Stimulated activated CD4-positive, alpha-beta T cell treated with anti-CD3 and anti-CD28 coated beads, Interleukin-12 subunit alpha, Interleukin-12 subunit beta, amount 100 ng/mL, for 4 hours (primary cell): ENCODE measurements around the gene F8.
"Not testable (repeated sequence)": the region's sequence is repeated elsewhere in the genome, so short reads cannot be mapped to it uniquely, and the experiment has no call there.

Experiments used
- DNase-seq: peaks from one replicate; pipeline ENCODE4 v3.0.0-alpha.2; 2020

The F8 gene

DNA sequence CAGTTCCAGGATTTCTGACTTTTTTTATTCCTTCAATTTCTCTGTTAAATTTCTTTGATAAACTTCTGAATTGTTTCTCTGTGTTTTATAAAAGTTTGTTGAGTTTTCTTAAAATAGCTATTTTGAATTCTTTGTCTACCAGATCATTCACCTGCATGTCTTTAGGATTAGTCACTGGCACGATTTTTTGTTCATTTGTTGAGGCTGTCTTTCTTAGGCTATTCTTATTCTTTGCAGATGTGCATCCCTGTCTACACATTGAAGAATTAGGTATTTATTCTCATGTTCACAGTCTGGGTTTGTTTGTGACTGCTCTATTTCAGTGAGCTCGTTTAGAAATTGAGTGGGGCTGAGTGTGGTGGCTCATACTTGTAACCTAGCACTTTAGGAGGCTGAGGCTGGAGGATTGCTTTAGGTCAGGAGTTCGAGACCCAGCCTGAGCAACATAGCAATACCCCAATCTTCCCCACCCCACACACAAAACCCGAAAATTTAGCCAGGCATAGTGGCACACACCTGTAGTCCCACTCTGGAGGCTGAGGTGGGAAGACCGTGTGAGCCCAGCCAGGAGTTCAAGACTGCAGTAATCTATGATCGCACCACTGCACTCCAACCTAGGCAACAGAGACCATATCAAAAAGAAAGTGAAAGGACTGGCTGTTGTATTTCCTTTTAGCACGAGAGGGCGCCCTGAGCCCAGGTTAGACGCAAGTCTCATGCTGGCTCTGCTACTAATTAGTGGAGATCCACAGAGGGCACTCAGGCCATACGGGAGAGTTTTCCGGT lies 42.0 kb downstream of the F8 start:
- DNase-seq: peak; percentile 64

DNA sequence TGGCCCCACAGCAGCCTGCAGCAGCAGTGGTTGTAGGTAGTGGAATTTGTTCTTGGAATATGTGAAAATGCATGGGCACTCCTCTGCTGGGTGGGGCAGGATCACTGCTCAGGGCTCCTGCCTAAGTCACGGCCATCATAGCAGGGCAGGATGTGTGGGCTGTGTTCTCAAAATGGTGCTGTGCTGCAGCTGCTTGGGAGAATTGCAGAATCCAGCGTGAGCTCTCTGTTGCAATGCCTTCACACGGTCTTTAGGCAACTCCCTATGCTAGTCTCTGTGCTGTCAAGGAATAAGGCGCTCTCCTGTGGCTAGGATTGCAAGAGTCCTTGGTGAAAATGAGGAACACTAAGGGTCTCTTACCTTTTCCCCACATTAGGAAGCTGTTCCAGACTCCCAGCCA lies 42.9 kb downstream of the F8 start:
- no peak for DNase-seq

DNA sequence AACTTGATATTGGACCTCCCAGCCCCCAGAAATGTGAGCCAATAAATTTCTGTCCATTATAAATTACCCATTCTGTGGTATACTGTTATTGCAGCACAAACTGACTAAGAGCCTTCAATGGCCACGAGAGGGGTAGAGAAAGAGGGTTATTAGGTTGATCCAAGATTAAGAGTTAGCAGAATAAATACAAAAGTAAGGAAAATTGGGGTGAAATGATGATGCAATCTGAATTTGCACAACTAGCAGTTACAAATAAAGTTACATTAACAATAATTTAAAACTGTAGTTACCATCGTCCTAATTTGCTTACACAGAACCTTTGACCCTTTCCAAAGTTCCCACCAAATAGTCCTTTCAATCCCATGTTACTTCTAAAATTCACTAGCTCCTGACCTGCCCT lies 54.2 kb downstream of the F8 start:
- no peak for DNase-seq

DNA sequence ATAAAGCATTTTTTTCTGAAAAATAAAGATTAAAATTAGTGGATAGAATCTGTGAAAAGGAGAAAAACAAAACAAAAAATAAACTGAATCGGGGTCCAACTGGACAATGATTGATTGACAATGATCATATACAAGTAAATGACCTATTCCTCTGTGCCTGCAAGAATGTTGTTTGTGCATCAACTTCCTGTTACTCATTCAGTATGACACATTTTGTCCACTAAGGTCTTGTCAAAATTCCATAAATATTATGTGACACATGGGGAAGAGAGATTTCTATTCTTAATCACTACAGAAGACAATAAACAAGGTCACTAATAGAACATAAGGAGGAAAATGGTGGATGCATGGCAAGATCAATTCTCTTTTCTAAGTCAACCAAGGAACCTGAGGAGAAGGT lies 54.9 kb downstream of the F8 start:
- DNase-seq: no peak

DNA sequence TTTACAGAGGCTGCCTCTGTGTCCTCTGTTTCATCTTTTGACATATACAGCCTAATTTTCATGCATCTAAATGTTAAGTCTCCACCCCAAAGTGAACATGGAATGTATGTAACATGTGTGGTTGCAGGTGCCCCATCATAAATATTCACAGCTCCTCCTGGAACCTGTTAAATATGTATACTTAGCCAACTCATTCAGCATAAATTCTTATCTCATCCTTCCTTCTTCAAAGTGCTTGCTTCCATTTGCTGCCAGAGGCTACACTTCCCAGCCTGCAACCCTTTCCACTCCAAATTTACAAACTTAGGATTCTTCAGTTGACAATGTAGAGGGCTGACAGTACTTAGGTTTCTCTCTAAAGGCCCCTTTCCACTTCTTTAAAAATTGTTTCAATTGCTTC lies 60.6 kb downstream of the F8 start:
- no peak for DNase-seq

DNA sequence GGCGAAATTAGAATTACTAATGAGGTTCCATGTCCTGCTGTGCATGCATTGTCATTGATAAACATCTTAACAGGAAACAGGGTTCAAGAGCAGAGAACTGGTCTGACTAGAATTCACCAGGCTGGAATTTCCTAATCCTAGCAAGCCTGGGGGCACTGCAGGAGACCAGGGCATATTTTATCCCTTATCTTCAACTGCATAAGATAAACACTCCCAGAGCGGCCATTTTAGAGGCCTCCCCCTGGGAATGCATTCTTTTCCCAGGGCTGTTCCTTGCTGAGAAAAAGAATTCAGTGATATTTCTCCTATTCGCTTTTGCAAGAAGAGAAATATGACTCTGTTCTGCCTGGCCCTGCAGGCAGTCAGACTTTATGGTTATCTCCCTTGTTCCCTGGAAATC lies 66.7 kb downstream of the F8 start:
- not testable (repeated sequence) for DNase-seq

DNA sequence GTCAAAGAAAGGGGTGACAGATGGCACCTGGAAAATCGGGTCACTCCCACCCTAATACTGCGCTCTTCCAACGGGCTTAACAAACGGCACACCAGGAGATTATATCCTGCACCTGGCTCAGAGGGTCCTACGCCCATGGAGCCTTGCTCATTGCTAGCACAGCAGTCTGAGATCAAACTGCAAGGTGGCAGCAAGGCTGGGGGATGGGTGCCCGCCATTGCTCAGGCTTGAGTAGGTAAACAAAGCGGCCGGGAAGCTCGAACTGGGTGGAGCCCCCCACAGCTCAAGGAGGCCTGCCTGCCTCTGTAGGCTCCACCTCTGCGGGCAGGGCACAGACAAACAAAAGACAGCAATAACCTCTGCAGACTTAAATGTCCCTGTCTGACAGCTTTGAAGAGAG lies 83.3 kb downstream of the F8 start:
- not testable (repeated sequence) for DNase-seq

DNA sequence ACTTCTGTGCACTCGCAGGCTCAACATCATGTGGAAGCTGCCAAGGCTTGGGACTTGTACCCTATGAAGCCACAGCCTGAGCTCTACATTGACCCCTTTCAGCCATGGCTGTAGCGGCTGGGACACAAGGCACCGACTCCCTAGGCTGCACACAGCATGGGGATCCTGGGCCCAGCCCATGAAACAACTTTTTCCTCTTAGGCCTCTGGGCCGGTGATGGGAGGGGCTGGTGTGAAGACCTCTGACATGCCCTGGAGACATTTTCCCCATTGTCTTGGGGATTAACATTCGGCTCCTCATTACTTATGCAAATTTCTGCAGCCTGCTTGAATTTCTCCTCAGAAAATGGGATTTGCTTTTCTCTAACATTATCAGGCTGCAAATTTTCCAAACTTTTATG lies 97.8 kb downstream of the F8 start:
- DNase-seq: not testable (repeated sequence)

DNA sequence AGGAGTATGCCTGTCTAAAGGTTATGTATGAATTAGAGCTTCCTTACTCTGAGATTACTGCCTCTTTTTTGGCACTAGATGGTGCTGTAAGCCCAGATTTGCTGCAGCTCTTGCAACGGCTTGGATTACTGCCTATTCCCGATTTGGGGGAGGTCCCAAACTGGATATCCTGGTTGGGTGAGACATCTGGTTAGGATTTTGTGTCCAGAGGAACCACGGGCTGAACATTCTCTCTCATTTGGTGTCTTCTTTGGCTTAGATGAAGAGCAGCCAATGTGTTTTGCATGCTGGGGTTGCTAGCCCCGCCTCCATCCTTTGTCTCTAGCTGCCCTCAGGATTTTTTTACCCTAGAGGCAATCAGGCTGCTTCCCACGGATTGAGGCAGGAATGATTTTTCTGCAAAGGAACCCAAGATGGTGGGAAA lies 104.5 kb downstream of the F8 start:
- peak; percentile 0 for DNase-seq

DNA sequence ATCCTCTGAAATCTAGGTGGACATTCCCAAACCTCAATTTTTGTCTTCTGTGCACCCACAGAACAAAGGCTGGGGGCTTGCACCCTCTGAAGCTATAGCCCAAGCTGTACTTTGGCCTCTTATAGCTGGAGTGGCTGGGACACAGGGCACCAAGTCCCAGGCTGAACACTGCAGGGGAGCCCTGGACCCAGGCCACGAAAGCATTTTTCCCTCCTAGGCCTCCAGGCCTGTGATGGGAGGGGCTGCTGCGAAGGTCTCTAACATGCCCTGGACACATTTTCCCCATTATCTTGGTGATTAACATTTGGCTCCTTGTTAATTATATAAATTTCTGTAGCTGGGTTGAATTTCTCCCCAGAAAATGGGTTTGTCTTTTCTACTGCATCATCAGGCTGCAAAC lies 108.5 kb downstream of the F8 start:
- no peak for DNase-seq

DNA sequence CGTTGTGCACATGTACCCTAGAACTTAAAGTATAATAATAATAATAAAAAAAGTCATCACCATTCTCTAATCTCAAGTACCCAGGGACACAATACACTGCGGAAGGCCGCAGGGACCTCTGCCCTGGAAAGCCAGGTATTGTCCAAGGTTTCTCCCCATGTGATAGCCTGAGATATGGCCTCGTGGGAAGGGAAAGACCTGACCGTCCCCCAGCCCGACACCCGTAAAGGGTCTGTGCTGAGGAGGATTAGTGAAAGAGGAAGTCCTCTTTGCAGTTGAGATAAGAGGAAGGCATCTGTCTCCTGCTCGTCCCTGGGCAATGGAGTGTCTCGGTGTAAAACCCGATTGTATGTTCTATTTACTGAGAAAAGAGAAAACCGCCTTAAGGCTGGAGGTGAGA lies 112.0 kb downstream of the F8 start:
- not testable (repeated sequence) for DNase-seq

DNA sequence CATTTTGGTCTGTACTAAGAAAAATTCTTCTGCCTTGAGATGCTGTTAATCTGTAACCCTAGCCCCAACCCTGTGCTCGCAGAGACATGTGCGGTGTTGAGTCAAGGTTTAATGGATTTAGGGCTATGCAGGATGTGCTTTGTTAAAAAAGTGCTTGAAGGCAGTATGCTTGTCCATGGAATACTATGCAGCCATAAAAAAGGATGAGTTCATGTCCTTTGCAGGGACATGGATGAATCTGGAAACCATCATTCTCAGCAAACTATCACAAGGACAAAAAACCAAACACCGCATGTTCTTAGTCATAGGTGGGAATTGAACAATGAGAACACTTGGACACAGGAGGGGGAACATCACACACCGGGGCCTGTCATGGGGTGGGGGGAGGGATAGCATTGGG lies 112.5 kb downstream of the F8 start:
- DNase-seq: not testable (repeated sequence)

DNA sequence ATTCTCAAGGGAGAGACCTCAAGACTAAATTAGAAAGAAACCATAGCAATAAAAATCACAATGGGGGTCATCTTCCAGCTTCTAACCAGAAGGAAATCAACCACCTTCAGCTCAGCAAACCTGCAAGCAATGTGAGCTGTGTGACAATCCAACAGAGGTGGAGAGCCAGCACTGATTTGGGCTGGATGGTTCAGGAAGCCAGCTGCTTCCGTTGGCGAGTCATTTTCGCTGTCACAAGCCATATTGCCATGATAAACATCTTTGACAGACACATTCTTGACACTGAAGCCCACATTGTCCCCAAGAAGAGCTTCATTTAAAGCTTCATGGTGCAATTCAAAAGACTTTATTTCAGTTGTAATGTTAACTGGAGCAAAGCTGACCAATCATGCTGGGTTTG lies 113.7 kb downstream of the F8 start:
- no peak for DNase-seq

DNA sequence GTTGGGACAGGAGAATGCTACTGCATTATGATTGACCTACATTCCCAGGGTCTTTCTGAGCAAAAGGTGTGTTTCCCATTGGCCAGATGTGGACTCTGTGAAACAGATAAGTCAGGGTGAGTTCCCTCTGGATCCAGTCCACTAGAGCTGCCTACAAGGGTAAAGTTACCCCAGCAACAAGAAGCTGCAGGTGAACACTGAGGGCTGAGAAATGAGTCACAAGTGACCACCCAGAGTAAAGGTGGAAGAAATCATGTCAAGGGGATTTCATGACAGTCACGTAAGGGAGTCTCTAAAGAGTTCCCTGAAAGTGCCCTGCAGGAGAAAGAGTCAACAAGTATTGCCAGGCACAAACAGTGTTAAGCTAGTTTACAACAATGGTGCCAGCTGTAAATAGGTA lies 120.1 kb downstream of the F8 start:
- no peak for DNase-seq

DNA sequence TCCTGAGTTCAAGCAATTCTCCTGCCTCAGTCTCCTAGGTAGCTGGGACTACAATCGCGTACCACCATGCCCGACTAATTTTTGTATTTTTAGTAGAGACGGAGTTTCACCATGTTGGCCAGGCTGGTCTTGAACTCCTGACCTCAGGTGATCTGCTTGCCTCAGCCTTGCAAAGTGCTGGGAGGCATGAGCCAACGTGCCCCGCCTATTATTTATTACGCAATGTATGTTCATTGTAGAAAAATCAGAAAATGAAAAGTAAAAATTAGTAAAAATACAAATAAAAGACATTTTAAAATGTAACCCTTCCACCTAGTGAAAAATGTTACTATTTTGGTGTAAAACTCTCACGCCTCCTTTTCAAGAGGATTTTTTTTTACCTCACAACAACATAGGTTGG lies 122.2 kb downstream of the F8 start:
- DNase-seq: no peak

DNA sequence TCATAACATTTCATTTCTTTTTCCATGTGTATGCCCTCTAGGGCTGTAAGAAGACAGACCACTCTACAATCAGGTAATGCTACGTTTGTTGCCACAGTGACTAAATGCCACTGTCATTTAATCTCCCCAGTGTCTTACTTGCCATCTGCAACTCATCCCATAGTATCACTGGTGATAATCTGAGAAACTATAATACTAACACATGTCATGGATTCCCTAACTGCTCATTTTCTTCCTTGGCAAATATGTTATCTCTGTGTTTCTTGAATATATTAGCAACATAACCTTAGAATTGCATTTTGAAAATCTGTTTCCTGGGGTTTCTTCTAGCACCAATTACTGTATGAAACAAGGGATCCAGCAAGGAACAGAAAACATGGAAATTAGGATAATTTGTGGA lies 130.2 kb downstream of the F8 start:
- DNase-seq: no peak

DNA sequence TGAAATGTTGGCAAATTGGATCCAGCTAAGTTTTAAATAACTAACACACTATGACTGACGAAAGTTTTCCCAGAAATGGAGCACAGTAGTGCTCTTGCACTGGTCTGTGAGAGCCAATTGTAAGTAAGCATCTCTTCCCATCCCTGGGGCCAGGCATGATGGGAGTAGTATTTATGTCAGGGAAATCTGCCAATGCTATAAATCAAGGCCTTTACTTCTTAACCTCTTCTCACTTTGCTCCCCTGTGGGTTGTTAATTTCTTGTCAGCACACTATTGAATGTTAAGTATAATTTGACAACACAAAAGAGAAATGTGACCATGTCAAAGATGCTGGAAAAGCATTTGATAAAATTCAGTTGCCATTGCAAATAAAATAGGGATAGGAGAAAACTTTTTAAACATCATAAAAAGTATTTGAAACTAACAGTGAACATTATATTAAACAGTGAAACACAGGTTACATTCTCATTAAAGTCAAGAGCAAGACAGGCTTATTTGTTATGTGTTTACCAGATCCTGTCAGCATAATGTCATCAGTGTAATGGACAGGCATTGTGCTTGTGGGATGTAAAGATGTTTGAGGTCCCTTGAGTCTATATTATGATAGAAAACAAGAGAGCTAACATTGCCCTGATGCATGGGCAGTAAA lies 131.4 kb downstream of the F8 start:
- no peak for DNase-seq

DNA sequence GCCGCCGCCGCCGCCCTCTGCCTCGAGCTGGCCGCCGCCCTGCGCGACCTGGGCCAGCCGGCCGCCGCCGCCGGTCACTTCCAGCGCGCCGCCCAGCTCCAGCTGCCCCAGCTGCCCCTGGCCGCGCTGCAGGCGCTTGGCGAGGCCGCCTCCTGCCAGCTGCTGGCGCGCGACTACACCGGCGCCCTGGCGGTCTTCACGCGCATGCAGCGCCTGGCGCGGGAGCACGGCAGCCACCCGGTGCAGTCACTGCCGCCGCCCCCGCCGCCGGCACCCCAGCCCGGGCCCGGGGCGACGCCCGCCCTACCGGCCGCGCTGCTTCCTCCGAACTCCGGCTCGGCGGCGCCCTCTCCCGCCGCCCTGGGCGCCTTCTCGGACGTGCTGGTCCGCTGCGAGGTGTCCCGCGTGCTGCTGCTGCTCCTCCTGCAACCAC lies 135.7 kb downstream of the F8 start:
- DNase-seq: not testable (repeated sequence)

DNA sequence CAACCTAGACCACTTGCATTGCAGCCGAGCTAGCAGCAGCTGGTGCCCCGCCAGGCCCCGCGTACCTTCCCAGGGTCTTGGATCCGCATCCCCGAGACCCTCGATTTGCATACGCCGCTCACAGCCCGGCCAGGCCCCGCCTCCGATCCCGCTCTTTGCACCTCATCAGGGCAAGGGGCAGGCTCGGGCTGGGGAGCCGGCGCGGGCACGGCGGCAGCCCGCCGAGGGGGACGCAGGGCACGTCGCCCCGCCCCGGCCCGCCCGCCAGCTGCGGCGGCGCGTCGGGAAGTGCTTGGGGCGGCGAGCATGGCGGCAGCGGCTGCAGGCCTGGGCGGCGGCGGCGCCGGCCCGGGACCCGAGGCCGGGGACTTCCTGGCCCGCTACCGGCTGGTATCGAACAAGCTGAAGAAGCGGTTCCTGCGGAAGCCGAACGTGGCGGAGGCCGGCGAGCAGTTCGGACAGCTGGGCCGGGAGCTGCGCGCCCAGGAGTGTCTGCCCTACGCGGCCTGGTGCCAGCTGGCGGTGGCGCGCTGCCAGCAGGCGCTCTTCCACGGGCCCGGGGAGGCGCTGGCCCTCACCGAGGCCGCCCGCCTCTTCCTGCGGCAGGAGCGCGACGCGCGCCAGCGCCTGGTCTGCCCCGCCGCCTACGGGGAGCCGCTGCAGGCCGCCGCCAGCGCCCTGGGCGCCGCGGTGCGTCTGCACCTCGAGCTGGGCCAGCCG lies 136.3 kb downstream of the F8 start, which contains the start of gene F8A1:
F8A1 (plus strand) TSS at position 287 of the 720 bp plus-strand sequence; CDS start at position 307, 20 bp downstream.
- peak; percentile 42 for DNase-seq

DNA sequence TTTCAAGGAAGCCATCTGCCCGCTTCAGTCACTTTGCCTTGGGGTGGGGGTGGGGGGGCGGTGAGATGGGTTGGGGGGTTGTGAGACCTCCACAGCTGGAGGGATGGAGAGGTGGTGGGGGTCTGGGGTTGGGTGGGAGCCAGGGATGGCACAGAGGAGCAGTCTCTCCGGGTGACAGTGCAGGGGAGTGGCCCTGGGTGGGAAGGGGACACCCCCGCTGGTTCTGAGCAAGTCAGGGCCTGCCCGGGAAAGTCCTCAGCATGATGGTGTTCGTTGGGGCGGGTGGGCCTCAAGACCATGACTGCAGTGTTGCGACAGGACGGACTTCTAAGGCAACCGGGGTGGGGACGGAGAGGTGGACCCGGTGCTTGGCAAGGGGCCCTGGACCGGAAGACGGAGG lies 137.0 kb downstream of the F8 start:
- not testable (repeated sequence) for DNase-seq

DNA sequence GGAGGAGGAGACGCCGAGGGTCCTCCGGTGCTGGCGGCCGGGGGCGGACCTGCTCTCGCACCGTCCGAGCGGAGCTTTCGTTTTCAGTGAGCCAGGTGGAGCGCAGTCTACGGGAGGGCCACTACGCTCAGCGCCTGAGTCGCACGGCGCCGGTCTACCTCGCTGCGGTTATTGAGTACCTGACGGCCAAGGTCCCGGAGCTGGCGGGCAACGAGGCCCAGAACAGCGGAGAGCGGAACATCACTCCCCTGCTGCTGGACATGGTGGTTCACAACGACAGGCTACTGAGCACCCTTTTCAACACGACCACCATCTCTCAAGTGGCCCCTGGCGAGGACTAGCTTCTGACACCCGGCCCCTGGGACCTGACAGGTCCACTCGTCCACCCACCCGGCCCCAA lies 137.5 kb downstream of the F8 start:
- DNase-seq: not testable (repeated sequence)

DNA sequence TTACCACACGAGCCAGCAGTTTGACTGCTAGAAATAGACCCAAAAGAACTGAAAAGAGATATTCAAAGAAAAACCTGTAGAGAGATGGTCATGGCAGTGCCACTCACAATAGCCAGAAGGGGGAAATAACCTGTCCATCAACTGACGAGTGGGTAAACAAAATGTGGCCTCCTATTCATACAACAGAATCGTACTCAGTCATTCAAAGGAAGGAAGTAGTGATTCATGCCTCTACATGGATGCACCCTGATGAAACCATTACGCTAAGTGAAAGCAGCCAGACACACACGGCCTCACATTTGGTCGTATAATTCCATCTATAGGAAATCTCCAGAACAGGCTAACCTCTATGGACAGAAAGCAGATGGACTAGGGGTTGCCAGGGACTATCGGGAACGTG lies 138.5 kb downstream of the F8 start:
- not testable (repeated sequence) for DNase-seq

DNA sequence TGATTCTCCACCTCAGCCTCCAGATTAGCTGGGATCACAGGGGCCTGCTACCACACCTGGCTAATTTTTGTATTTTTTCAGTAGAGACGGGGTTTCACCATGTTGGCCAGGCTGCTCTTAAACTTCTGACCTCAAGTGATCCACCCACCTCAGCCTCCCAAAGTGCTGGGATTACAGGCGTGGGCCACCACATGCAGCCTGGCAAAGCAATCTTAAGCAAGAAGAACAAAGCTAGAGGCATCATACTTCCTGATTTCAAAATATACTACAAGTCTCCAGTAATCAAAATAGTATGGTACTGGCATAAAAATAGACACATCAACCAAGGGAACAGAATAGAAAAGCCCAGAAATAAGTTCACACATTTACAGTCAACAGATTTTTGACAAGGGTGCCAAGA lies 149.2 kb downstream of the F8 start:
- DNase-seq: no peak

DNA sequence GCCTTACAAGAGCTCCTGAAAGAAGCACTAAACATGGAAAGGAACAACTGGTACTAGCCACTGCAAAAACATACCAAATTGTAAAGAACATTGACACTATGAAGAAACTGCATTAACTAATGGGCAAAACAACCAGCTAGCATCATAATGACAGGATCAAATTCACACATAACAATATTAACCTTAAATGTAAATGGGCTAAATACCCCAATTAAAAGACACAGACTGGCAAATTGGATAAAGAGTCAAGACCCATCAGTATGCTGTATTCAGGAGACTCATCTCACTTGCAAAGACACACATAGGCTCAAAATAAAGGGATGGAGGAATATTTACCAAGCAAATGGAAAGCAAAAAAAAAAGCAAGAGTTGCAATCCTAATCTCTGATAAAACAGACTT lies 154.0 kb downstream of the F8 start:
- DNase-seq: not testable (repeated sequence)
